Glutamatergic neuron (in vitro differentiated cells): ENCODE data around the gene TMEM198. TPM values are rescaled to one million over a fixed set of nuclear protein-coding genes. Genes with fewer than 3 reads are reported as not detected.

Source experiments
- DNase-seq: peaks from one replicate; pipeline ENCODE4 v3.0.0; 2022
- H3K27ac Mint-ChIP-seq: one replicate; pipeline ENCODE4 v1.8.0; 2020; ENCODE audit warnings: mild to moderate bottlenecking, mixed read lengths, inconsistent platforms; ENCODE audit not compliant: unreplicated experiment
- H3K27me3 Mint-ChIP-seq: one replicate; pipeline ENCODE4 v1.8.0; 2020; ENCODE audit warnings: mild to moderate bottlenecking, moderate library complexity, mixed read lengths, inconsistent platforms; ENCODE audit not compliant: unreplicated experiment
- H3K36me3 Mint-ChIP-seq: one replicate; pipeline ENCODE4 v1.8.0; 2020; ENCODE audit warnings: mild to moderate bottlenecking, mixed read lengths, inconsistent platforms; ENCODE audit not compliant: unreplicated experiment
- H3K4me1 Mint-ChIP-seq: one replicate; pipeline ENCODE4 v1.8.0; 2020; ENCODE audit warnings: mild to moderate bottlenecking, low read depth, mixed read lengths, inconsistent platforms; ENCODE audit not compliant: unreplicated experiment
- H3K4me3 Mint-ChIP-seq: one replicate; pipeline ENCODE4 v1.8.0; 2020; ENCODE audit warnings: mild to moderate bottlenecking, mixed read lengths, inconsistent platforms; ENCODE audit not compliant: unreplicated experiment
- H3K9me3 Mint-ChIP-seq: one replicate; pipeline ENCODE4 v1.8.0; 2020; ENCODE audit warnings: mild to moderate bottlenecking, moderate library complexity, mixed read lengths, inconsistent platforms; ENCODE audit not compliant: unreplicated experiment
- total RNA-seq: library from RNA; stranded (reverse); fragmentation: NEBNext Ultra II Directional; extraction: Animal tissue kit (Norgen Biotek cat#: 25700); gene quantifications from one replicate; pipeline ENCODE4 v1.2.1, GENCODE V29; 2021; ENCODE audit not compliant: unreplicated experiment
- TF ChIP-seq, protein P1 (sequence below): fragments of 200-600 bp; sonication (generic); IDR thresholded peaks from one replicate; pipeline ENCODE4 v1.5.0; 2021; ENCODE audit not compliant: partially characterized antibody, unreplicated experiment

The TMEM198 gene
- total RNA-seq, 1 donor from 2014 or later = 40.9 TPM

- Mint-ChIP-seq H3K36me3 (no peaks in the 10 kb centered on the region), H3K27ac (no peak overlapping the region), H3K4me1 (peaks cover 17% of the 10 kb centered on the region), H3K27me3 (peaks cover 4% of the 10 kb centered on the region), H3K4me3 (no peak overlapping the region), H3K9me3 (peaks cover 10% of the 10 kb centered on the region)
- TF ChIP-seq, protein P1, sequence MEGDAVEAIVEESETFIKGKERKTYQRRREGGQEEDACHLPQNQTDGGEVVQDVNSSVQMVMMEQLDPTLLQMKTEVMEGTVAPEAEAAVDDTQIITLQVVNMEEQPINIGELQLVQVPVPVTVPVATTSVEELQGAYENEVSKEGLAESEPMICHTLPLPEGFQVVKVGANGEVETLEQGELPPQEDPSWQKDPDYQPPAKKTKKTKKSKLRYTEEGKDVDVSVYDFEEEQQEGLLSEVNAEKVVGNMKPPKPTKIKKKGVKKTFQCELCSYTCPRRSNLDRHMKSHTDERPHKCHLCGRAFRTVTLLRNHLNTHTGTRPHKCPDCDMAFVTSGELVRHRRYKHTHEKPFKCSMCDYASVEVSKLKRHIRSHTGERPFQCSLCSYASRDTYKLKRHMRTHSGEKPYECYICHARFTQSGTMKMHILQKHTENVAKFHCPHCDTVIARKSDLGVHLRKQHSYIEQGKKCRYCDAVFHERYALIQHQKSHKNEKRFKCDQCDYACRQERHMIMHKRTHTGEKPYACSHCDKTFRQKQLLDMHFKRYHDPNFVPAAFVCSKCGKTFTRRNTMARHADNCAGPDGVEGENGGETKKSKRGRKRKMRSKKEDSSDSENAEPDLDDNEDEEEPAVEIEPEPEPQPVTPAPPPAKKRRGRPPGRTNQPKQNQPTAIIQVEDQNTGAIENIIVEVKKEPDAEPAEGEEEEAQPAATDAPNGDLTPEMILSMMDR = no peak
- DNase-seq = no peak
These were observed 24.0 kb downstream of the TMEM198 start for GRCh38 chr2:219567791-219568361.

DNA sequence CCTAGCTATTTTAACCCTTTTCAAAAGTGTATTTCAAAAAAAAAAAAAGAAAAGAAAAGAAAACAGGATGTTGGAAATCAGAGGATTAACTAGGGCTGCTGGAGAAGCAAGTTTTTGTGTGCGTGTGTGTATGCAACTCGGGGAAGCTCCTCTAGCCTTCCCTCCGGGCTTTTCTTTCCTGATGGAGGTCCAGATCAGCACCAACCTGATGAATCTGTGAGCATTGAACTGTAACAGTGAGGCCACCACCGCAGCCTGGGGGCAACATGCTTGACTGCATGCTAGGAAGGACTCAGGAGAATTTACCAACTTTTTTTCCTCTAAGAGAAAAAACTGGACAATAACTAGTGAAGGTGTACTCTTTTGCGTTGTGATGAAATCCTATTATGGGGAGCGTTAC is 25.2 kb downstream of the TMEM198 start:
- H3K4me1 Mint-ChIP-seq = peaks cover 11% of the 10 kb centered on the region
- peaks cover 4% of the 10 kb centered on the region for H3K27me3 Mint-ChIP-seq
- no peak overlapping the region for H3K27ac Mint-ChIP-seq
- H3K9me3 Mint-ChIP-seq = peaks cover 13% of the 10 kb centered on the region
- H3K4me3 Mint-ChIP-seq = no peak overlapping the region
- DNase-seq = no peak
- no peaks in the 10 kb centered on the region for H3K36me3 Mint-ChIP-seq
- TF ChIP-seq, protein P1 = no peak

DNA sequence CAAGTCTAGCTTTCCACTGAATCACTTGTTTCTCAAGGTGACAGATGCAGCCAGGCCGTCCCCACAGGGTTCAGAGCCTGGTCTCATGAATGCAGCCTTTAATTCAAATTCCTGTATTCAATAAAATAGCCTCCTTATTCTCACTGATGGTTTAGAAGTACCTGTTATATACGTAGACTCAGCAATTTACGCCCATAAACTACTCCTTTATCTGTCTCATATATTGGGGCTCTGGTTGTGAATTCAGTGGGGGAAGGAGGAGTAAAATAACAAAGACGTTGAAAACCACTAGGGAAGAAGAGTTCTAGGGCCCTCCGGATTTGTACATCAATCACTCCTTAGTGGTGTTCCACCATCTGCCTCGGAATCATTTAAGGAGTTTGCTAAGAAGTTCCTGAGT is 25.8 kb downstream of the TMEM198 start:
- H3K4me1 Mint-ChIP-seq = peaks cover 11% of the 10 kb centered on the region
- TF ChIP-seq, protein P1 = no peak

GRCh38 chr2:219570194-219570923 is 26.5 kb downstream of the TMEM198 start:
- H3K4me3 Mint-ChIP-seq = peak overlapping the region; percentile 39
- peak; percentile 40 for DNase-seq

More for the DNA sequence above, 25.8 kb downstream of the TMEM198 start:
- H3K4me3 Mint-ChIP-seq = peak overlapping the region; percentile 39
- no peak overlapping the region for H3K27ac Mint-ChIP-seq
- peaks cover 4% of the 10 kb centered on the region for H3K27me3 Mint-ChIP-seq
- no peaks in the 10 kb centered on the region for H3K36me3 Mint-ChIP-seq
- DNase-seq = no peak
- H3K9me3 Mint-ChIP-seq = peaks cover 13% of the 10 kb centered on the region

GRCh38 chr2:219570924-219571310 is 27.1 kb downstream of the TMEM198 start:
- H3K27ac Mint-ChIP-seq = no peak overlapping the region
- H3K4me1 Mint-ChIP-seq = peaks cover 11% of the 10 kb centered on the region
- peaks cover 13% of the 10 kb centered on the region for H3K9me3 Mint-ChIP-seq
- peaks cover 8% of the 10 kb centered on the region for H3K27me3 Mint-ChIP-seq
- DNase-seq = peak; percentile 60
- H3K4me3 Mint-ChIP-seq = no peak overlapping the region
- no peaks in the 10 kb centered on the region for H3K36me3 Mint-ChIP-seq
- TF ChIP-seq, protein P1 = no peak

More at GRCh38 chr2:219570194-219570923, 26.5 kb downstream of the TMEM198 start:
- Mint-ChIP-seq H3K9me3 (peaks cover 13% of the 10 kb centered on the region), H3K27me3 (peaks cover 6% of the 10 kb centered on the region), H3K36me3 (no peaks in the 10 kb centered on the region), H3K27ac (no peak overlapping the region), H3K4me1 (peaks cover 11% of the 10 kb centered on the region)
- TF ChIP-seq, protein P1 = no peak
